GM18498 (cell line): ENCODE data around the gene DNAJB1.
"Not testable (repeated sequence)": the region's sequence is repeated elsewhere in the genome, so short reads cannot be mapped to it uniquely, and the experiment has no call there.

Experiments
- ATAC-seq: cut with Tn5 transposase; IDR thresholded peaks from one replicate; pipeline ENCODE4 v1.9.1; 2021; ENCODE audit warnings: mild to moderate bottlenecking, moderate library complexity; ENCODE audit not compliant: unreplicated experiment

The DNAJB1 gene

DNA sequence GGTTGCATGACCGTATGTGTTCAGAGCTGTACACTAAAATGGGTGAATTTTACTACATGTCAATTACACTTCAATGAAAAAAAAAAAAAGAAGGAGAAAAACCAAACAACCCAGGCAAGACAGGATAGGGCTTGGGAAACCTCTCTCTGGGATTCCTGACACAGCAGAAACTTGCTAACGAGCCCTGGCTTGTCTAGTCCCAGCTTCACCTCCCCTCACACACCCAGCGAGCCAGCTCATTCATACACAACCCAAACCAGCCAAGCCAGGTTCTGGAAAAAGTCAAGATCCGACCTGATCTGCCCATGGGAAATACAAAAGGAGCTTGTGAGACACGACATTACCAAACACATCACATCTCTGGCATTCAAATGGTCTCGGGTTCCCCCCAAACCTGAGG, 7.5 kb upstream of the DNAJB1 start:
- ATAC-seq, result no peak

DNA sequence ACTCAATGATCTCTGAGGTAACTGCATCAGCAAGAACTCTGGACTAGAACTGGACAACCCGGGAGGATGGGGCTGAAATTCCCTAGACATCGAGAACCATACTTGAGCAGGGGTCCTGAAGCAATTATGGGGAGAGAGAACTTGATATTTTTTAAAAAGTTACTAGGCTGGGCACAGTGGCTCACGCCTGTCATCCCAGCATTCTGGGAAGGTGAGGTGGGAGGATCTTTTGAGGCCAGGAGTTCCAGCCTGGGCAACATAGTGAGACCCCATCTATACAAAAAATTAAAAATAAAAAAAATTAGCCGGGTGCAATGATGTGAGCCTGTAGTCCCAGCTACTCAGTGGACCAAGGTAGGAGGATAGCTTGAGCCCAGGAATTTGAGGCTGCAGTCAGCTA, 2.3 kb upstream of the DNAJB1 start:
- ATAC-seq, result no peak

DNA sequence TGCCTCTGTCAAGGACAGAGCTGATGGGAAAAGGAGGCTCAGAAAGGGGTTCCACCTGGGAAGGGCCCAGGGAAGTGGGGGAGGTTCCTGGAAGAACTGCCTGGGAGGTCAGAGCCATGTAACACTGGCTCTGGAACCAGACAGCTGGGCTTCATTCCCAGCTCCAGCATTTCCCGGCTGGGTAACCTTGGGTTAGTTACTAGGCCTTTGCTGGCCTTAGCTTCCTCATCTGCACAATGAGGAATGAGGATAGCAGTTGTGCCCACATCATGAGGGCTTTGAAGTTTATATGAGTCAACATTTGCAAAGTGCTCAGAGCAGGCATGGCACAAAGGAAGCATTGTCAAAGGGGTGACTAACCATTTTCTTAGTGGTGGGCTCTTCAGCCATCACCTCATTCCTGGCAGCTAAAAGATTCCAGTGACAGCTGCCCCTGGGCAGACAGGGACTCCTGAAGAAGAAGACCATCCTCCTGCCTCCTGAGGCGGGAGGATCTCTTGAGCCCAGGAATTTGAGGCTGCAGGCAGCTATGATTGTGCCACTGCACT, 1.7 kb upstream of the DNAJB1 start:
- ATAC-seq, result no peak

DNA sequence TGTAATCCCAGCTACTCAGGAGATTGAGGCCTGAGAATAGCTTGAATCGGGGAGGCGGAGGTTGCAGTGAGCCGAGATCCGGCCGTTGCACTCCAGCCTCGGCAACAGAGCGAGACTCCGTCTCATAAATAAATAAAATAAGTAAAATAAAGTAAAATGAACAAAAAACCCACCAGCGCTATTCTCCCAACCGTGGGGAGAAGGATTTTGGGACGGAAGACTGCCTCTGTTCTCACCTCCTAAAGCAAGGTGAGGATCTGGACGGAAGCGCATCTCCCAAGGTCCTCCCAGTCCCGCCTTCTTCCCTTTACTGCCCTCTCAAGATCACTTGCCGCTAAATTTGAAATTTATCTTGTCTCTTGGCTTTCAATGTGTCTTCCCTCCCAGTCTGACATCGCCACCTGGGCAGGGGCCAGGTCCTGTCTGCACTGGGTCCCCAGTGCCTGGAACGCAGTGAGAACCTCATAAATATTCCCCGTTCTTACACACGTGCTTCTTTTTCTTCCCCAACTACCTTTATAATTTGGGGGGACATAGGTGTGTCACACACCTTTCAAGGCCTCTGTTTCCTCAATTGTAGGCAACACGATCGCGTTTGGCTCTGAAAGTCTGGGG, 1.2 kb upstream of the DNAJB1 start:
- no peak for ATAC-seq

- no peak for ATAC-seq
These were observed 754 bp downstream of the DNAJB1 start for GRCh38 chr19:14517446-14517839.

DNA sequence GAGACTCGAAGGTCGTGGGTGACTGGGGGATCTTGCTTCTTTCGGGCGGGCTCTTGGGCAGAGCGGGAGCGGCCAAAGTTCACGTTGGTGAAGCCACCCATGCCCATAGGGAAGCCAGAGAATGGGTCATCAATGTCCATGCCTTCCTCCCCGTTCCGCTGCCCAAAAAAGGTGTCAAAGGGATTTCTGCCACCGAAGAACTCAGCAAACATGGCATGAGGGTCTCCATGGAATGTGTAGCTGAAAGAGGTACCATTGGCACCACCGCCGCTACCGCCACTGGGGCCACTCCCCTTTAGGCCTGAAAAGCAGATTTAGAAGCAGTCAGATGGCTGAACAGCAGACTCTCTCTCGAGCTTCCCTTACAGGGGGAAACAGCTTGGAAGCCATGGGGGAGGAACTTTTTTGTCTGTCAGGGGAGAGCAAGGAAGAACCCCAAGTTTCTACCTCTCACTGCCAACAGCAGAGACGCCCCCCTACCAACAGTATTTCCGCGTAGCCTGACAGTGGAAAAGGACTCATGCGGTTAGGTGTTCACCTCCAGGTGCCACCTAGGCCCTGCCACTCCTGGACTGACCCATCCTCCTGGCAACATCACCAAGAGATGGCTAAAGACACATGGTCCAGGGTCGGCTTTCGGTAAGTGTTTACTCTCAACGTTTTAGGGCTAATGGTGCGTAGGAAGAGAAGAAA, 1.3 kb downstream of the DNAJB1 start:
- ATAC-seq, result no peak

- ATAC-seq, result no peak
These were observed 2.1 kb downstream of the DNAJB1 start for GRCh38 chr19:14516048-14516534.

GRCh38 chr19:14515501-14516047, 2.6 kb downstream of the DNAJB1 start:
- no peak for ATAC-seq

- ATAC-seq, result no peak
These were observed 3.9 kb downstream of the DNAJB1 start for GRCh38 chr19:14514215-14514863.

- no peak for ATAC-seq
These were observed 5.7 kb downstream of the DNAJB1 start for GRCh38 chr19:14512406-14512961.

GRCh38 chr19:14511229-14511593, 7.0 kb downstream of the DNAJB1 start:
- ATAC-seq, result no peak

GRCh38 chr19:14510311-14511228, 7.6 kb downstream of the DNAJB1 start:
- no peak for ATAC-seq

- ATAC-seq, result no peak
These were observed 10.3 kb downstream of the DNAJB1 start for GRCh38 chr19:14507704-14508542.

- no peak for ATAC-seq
These were observed 12.5 kb downstream of the DNAJB1 start for GRCh38 chr19:14505488-14506239.

GRCh38 chr19:14504575-14504974, 13.6 kb downstream of the DNAJB1 start:
- ATAC-seq, result not testable (repeated sequence)

GRCh38 chr19:14503285-14503684, 14.9 kb downstream of the DNAJB1 start:
- no peak for ATAC-seq

GRCh38 chr19:14502334-14503092, 15.7 kb downstream of the DNAJB1 start:
- no peak for ATAC-seq
